Measurements from ENCODE around the gene TMEM150B. TPM values are rescaled to one million over a fixed set of nuclear protein-coding genes. Genes with fewer than 3 reads are reported as not detected.

Gene TMEM150B
- total and polyA plus RNA-seq, 2 donors (not counting 3 experiments of a cell fraction or from before 2014, with no cell fraction given): not detected

- Histone ChIP-seq H3K4me2 (ENCODE audit: insufficient read depth, low read length) (no peak overlapping the region), H3K27me3 (ENCODE audit: control insufficient read depth in 2 of 2, insufficient read depth in 2 of 2, low read length in 2 of 2) (no peaks in the 10 kb centered on the region), H3K79me2 (ENCODE audit: control insufficient read depth, insufficient read depth, low read length) (no peaks in the 10 kb centered on the region), H4K20me1 (replicated peaks; ENCODE audit: control insufficient read depth, extremely low read depth, insufficient read depth, low read length) (no peaks in the 10 kb centered on the region), H3K4me1 (ENCODE audit: control insufficient read depth, extremely low read depth, insufficient read depth, low read length) (no peaks in the 10 kb centered on the region), H3K36me3 (ENCODE audit: control insufficient read depth in 2 of 2, extremely low read depth in 1 of 2, insufficient read depth in 2 of 2, low read length in 2 of 2) (no peaks in the 10 kb centered on the region), H3K27ac (ENCODE audit: insufficient read depth, low read depth, low read length) (no peak overlapping the region), H2AFZ (ENCODE audit: low read depth, low read length) (no peak overlapping the region), H3K9ac (replicated peaks; ENCODE audit: extremely low read depth, insufficient read depth, low read length) (no peak overlapping the region), H3K9me3 (replicated peaks; ENCODE audit: control insufficient read depth, insufficient read depth, low read length) (no peaks in the 10 kb centered on the region), H3K9me1 (replicated peaks; ENCODE audit: control insufficient read depth, extremely low read depth, insufficient read depth, low read length) (no peaks in the 10 kb centered on the region), H3K4me3 (replicated peaks in 1 of 3; ENCODE audit: insufficient read depth in 1 of 3, low read depth in 1 of 3, low read length in 3 of 3) (no peak overlapping the region)
- dilution Hi-C loops (cut with MboI; ENCODE audit: extremely low pct_ligation_motif_present, low sequenced_read_pairs): no loop called here
- intact Hi-C loops (cut with micrococcal nuclease): no loop called here
- DNase-seq (ENCODE audit: low read depth, low spot score) (no peak), FAIRE-seq (no peak)
- no TSS peak for BruUV-seq (replicated peaks)
- TF ChIP-seq GATA2 (IDR thresholded peaks at IDR 0.05; ENCODE audit: insufficient read depth, insufficient read length, low read depth, low read length): no peak
- POLR2A ChIA-PET: no interaction called here
- CTCF ChIA-PET: no interaction called here
These were observed 37.2 kb upstream of the TMEM150B start for GRCh38 chr19:55362174-55362989.

- intact Hi-C loops (cut with micrococcal nuclease) (no loop called here), dilution Hi-C loops (cut with MboI; ENCODE audit: extremely low pct_ligation_motif_present, low sequenced_read_pairs) (no loop called here)
- ChIA-PET CTCF (no interaction called here), POLR2A (no interaction called here)
- H3K27me3 ChIP-seq (ENCODE audit: control insufficient read depth in 2 of 2, insufficient read depth in 2 of 2, low read length in 2 of 2): peaks cover 3 to 4% of the 10 kb centered on the region in 2 experiments
- no peak overlapping the region for H3K9ac ChIP-seq (replicated peaks; ENCODE audit: extremely low read depth, insufficient read depth, low read length)
- H3K9me3 ChIP-seq (replicated peaks; ENCODE audit: control insufficient read depth, insufficient read depth, low read length): no peaks in the 10 kb centered on the region
- FAIRE-seq (no peak), DNase-seq (ENCODE audit: low read depth, low spot score) (no peak)
- H3K4me1 ChIP-seq (ENCODE audit: control insufficient read depth, extremely low read depth, insufficient read depth, low read length): no peaks in the 10 kb centered on the region
- H3K27ac ChIP-seq (ENCODE audit: insufficient read depth, low read depth, low read length): no peak overlapping the region
- TF ChIP-seq, protein P1, sequence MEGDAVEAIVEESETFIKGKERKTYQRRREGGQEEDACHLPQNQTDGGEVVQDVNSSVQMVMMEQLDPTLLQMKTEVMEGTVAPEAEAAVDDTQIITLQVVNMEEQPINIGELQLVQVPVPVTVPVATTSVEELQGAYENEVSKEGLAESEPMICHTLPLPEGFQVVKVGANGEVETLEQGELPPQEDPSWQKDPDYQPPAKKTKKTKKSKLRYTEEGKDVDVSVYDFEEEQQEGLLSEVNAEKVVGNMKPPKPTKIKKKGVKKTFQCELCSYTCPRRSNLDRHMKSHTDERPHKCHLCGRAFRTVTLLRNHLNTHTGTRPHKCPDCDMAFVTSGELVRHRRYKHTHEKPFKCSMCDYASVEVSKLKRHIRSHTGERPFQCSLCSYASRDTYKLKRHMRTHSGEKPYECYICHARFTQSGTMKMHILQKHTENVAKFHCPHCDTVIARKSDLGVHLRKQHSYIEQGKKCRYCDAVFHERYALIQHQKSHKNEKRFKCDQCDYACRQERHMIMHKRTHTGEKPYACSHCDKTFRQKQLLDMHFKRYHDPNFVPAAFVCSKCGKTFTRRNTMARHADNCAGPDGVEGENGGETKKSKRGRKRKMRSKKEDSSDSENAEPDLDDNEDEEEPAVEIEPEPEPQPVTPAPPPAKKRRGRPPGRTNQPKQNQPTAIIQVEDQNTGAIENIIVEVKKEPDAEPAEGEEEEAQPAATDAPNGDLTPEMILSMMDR (IDR thresholded peaks at IDR 0.05; ENCODE audit: extremely low read depth in 1 of 2, insufficient read depth in 1 of 2, low read depth in 1 of 2, low read length in 2 of 2): no peak
- TF ChIP-seq GATA2 (IDR thresholded peaks at IDR 0.05; ENCODE audit: insufficient read depth, insufficient read length, low read depth, low read length): no peak
- no peak for TF ChIP-seq JUN (IDR thresholded peaks at IDR 0.05; ENCODE audit: borderline replicate concordance, insufficient read depth, insufficient read length, low read depth)
- TF ChIP-seq MAX (IDR thresholded peaks at IDR 0.05; ENCODE audit: insufficient read depth, insufficient read length): no peak
- TF ChIP-seq FOS (IDR thresholded peaks at IDR 0.05; ENCODE audit: borderline replicate concordance, insufficient read depth, low read length): no peak
- TF ChIP-seq POLR2A (IDR thresholded peaks at IDR 0.05; ENCODE audit: low read depth, low read length): no peak
- no peak for TF ChIP-seq POLR2AphosphoS5 (IDR thresholded peaks at IDR 0.05; ENCODE audit: insufficient read depth, low read depth, low read length)
- TF ChIP-seq EZH2 (IDR thresholded peaks at IDR 0.05; ENCODE audit: borderline replicate concordance, low read depth, low read length, severe bottlenecking): no peak
- no peak for TF ChIP-seq MYC (IDR thresholded peaks at IDR 0.05; ENCODE audit: low read depth, low read length)
- no peaks in the 10 kb centered on the region for H3K9me1 ChIP-seq (replicated peaks; ENCODE audit: control insufficient read depth, extremely low read depth, insufficient read depth, low read length)
- H3K4me2 ChIP-seq (ENCODE audit: insufficient read depth, low read length): no peak overlapping the region
- no peaks in the 10 kb centered on the region for H4K20me1 ChIP-seq (replicated peaks; ENCODE audit: control insufficient read depth, extremely low read depth, insufficient read depth, low read length)
- H3K36me3 ChIP-seq (ENCODE audit: control insufficient read depth in 2 of 2, extremely low read depth in 1 of 2, insufficient read depth in 2 of 2, low read length in 2 of 2): no peaks in the 10 kb centered on the region
- no peak overlapping the region for H3K4me3 ChIP-seq (replicated peaks in 1 of 3; ENCODE audit: insufficient read depth in 1 of 3, low read depth in 1 of 3, low read length in 3 of 3)
- no TSS peak for BruUV-seq (replicated peaks)
- no peaks in the 10 kb centered on the region for H3K79me2 ChIP-seq (ENCODE audit: control insufficient read depth, insufficient read depth, low read length)
- no peak overlapping the region for H2AFZ ChIP-seq (ENCODE audit: low read depth, low read length)
These were observed 35.8 kb upstream of the TMEM150B start for GRCh38 chr19:55360902-55361301.
